Lower leg skin (tissue), 3 donors: ENCODE measurements around the gene PIGL.
"Not testable (repeated sequence)": the region's sequence is repeated elsewhere in the genome, so short reads cannot be mapped to it uniquely, and the experiment has no call there.

Experiments used
- CTCF ChIP-seq, 3 donors: fragments of 450-650 bp; IDR thresholded peaks; one replicate each; pipeline ENCODE4 v1.5.1; 2016; ENCODE audit warnings: antibody characterized with exemption in 3 of 3, mild to moderate bottlenecking in 3 of 3, moderate library complexity in 2 of 3
- POLR2A ChIP-seq, 2 donors: fragments of 450-650 bp; IDR thresholded peaks; one replicate each; pipeline ENCODE4 v1.6.1; 2016 to 2017; ENCODE audit warnings: antibody characterized with exemption in 2 of 2, mild to moderate bottlenecking in 1 of 2, moderate library complexity in 1 of 2

GRCh38 chr17:16204763-16205162, 12.2 kb upstream of the PIGL start:
- TF ChIP-seq POLR2A, CTCF (IDR thresholded peaks at IDR 0.05): not testable (repeated sequence)
